H1 (cell line): ENCODE measurements around the gene ZBTB40.

ENCODE experiments used
- CHD2 ChIP-seq: IDR thresholded peaks from 2 replicates; pipeline ENCODE4 v1.6.1; 2012; ENCODE audit warnings: low read length, improper control_type of control experiment
- CTCF ChIP-seq, 3 experiments: IDR thresholded peaks; 1 replicate in 2 of 3; 2 replicates in 1 of 3; pipeline versions ENCODE4 v1.5.1 to v1.6.1; 2011; ENCODE audit warnings: low read length in 3 of 3, mild to moderate bottlenecking in 3 of 3, inconsistent platforms in 2 of 3, low read depth in 1 of 3, moderate library complexity in 1 of 3; ENCODE audit not compliant: insufficient read depth in 1 of 3; ENCODE audit errors: control extremely low read depth in 1 of 3
- GABPA ChIP-seq: IDR thresholded peaks from 2 replicates; pipeline ENCODE4 v1.6.1; 2011; ENCODE audit warnings: mild to moderate bottlenecking, low read length, moderate library complexity, borderline replicate concordance; ENCODE audit not compliant: insufficient read depth
- KDM1A ChIP-seq: fragments of 200-600, 300-600 bp; sonication (generic); IDR thresholded peaks from 2 replicates; pipeline ENCODE4 v1.7.1; 2016; ENCODE audit warnings: mild to moderate bottlenecking, low read length, borderline replicate concordance
- KDM5A ChIP-seq: fragments of 200-600 bp; IDR thresholded peaks from 2 replicates; pipeline ENCODE4 v1.7.1; 2012; ENCODE audit warnings: mild to moderate bottlenecking, low read length, inconsistent platforms, mixed read lengths
- MAFK ChIP-seq: IDR thresholded peaks from 2 replicates; pipeline ENCODE4 v1.6.1; 2012; ENCODE audit warnings: low read depth, mild to moderate bottlenecking, improper control_type of control experiment, low read length
- MAX ChIP-seq: IDR thresholded peaks from 2 replicates; pipeline ENCODE4 v1.6.1; 2012; ENCODE audit warnings: inconsistent platforms
- POLR2A ChIP-seq, 2 experiments: IDR thresholded peaks; 1 replicate in 1 of 2; 2 replicates in 1 of 2; pipeline ENCODE4 v1.6.1; 2011; ENCODE audit warnings: low read depth in 2 of 2, low read length in 2 of 2, mild to moderate bottlenecking in 2 of 2; ENCODE audit errors: control extremely low read depth in 1 of 2
- POLR2AphosphoS5 ChIP-seq: IDR thresholded peaks from 2 replicates; pipeline ENCODE4 v1.6.1; 2011; ENCODE audit warnings: low read depth, low read length
- RFX5 ChIP-seq: IDR thresholded peaks from 2 replicates; pipeline ENCODE4 v1.6.1; 2011; ENCODE audit warnings: low read depth, low read length, improper control_type of control experiment, borderline replicate concordance
- SIRT6 ChIP-seq: IDR thresholded peaks from one replicate; pipeline ENCODE4 v1.7.1; 2012; ENCODE audit warnings: low read length, inconsistent platforms
- SRF ChIP-seq: IDR thresholded peaks from 2 replicates; pipeline ENCODE4 v1.6.1; 2011; ENCODE audit warnings: mild to moderate bottlenecking, low read depth, low read length, moderate library complexity
- USF2 ChIP-seq: IDR thresholded peaks from 2 replicates; pipeline ENCODE4 v1.6.1; 2011; ENCODE audit warnings: low read length, improper control_type of control experiment

- no peak for TF ChIP-seq CTCF (IDR thresholded peaks at IDR 0.05; ENCODE audit: control extremely low read depth in 1 of 3, insufficient read depth in 1 of 3, low read depth in 1 of 3, low read length in 3 of 3)
- TF ChIP-seq KDM1A, result no peak
- no peak for TF ChIP-seq KDM5A
- no peak for TF ChIP-seq MAFK
- no peak for TF ChIP-seq SIRT6
- TF ChIP-seq SRF, result no peak
- no peak for TF ChIP-seq CHD2
- no peak for TF ChIP-seq GABPA
- TF ChIP-seq USF2, result no peak
- no peak for TF ChIP-seq POLR2AphosphoS5
- TF ChIP-seq RFX5, result no peak
- no peak for TF ChIP-seq POLR2A (IDR thresholded peaks at IDR 0.05; ENCODE audit: control extremely low read depth in 1 of 2, low read depth in 2 of 2, low read length in 2 of 2)
- no peak for TF ChIP-seq MAX
Measured at GRCh38 chr1:22418312-22418711, 33.3 kb upstream of the ZBTB40 start.
